ENCODE measurements around the gene ZPR1. TPM values are rescaled to one million over a fixed set of nuclear protein-coding genes. Genes with fewer than 3 reads are reported as not detected.

Gene ZPR1
- total and polyA plus RNA-seq, 8 donors, result 30.5 to 59.6 (median 47.5) TPM

- Histone ChIP-seq H3K4me3 (no peak overlapping the region), H3K4me1 (peaks cover 8 to 27% of the 10 kb centered on the region in 2 donors), H3K9me3 (no peaks in the 10 kb centered on the region), H3K36me3 (no peaks in the 10 kb centered on the region), H3K27me3 (peaks cover 0 to 5% of the 10 kb centered on the region in 2 donors), H3K27ac (no peak overlapping the region)
- DNase-seq (no peak), ATAC-seq (no peak)
- no peak for TF ChIP-seq CTCF (IDR thresholded peaks at IDR 0.05)
- intact Hi-C loops (cut with DNase I), result no loop called here
Measured at GRCh38 chr11:116831790-116832349, 44.0 kb upstream of the ZPR1 start.

GRCh38 chr11:116830184-116830912 lies 42.5 kb upstream of the ZPR1 start:
- TF ChIP-seq CTCF (IDR thresholded peaks at IDR 0.05), result no peak
- peaks cover 3 to 12% of the 10 kb centered on the region in 2 donors for H3K4me1 ChIP-seq
- DNase-seq (no peak), ATAC-seq (no peak)
- H3K27me3 ChIP-seq, result peaks cover 0 to 1% of the 10 kb centered on the region in 2 donors
- H3K36me3 ChIP-seq, result no peaks in the 10 kb centered on the region
- intact Hi-C loops (cut with DNase I), result no loop called here
- H3K27ac ChIP-seq, result no peak overlapping the region
- H3K4me3 ChIP-seq, result no peak overlapping the region
- H3K9me3 ChIP-seq, result no peaks in the 10 kb centered on the region

- Histone ChIP-seq H3K4me1 (peaks cover 0 to 5% of the 10 kb centered on the region in 2 donors), H3K27ac (no peak within 1 kb of the TSS), H3K9me3 (no peaks in the 10 kb centered on the region), H3K36me3 (no peaks in the 10 kb centered on the region), H3K27me3 (no peaks in the 10 kb centered on the region), H3K4me3 (no peak within 1 kb of the TSS)
- intact Hi-C loops (cut with DNase I), result no loop called here
- peak in 1 of 4 donors; percentile 37 for DNase-seq
- no peak for TF ChIP-seq CTCF (IDR thresholded peaks at IDR 0.05)
- no peak for ATAC-seq
Measured at GRCh38 chr11:116829525-116830183, 41.8 kb upstream of the ZPR1 start, which contains the start of gene APOC3. TSS of gene APOC3 (plus strand) at chr11:116829907. CDS start at chr11:116830583, 676 bp downstream.

- no peak for ATAC-seq
- intact Hi-C loops (cut with DNase I), result no loop called here
- peaks cover 0 to 3% of the 10 kb centered on the region in 2 donors for H3K4me1 ChIP-seq
- no peak overlapping the region for H3K27ac ChIP-seq
- no peak for DNase-seq
- H3K27me3 ChIP-seq, result no peaks in the 10 kb centered on the region
- no peak for TF ChIP-seq CTCF (IDR thresholded peaks at IDR 0.05)
- H3K36me3 ChIP-seq, result no peaks in the 10 kb centered on the region
- H3K9me3 ChIP-seq, result no peaks in the 10 kb centered on the region
- no peak overlapping the region for H3K4me3 ChIP-seq
Measured at GRCh38 chr11:116828632-116829524, 41.1 kb upstream of the ZPR1 start.
